Inflammatory macrophage treated with lipopolysaccharide for 4 hours (primary cell): ENCODE results near the gene MRPL43.
"Not testable (repeated sequence)": the region's sequence is repeated elsewhere in the genome, so short reads cannot be mapped to it uniquely, and the experiment has no call there.

Experiments used
- DNase-seq: peaks from one replicate; pipeline ENCODE4 v3.0.0-alpha.2; 2020

MRPL43 gene

GRCh38 chr10:100980711-100981110 is 6.6 kb downstream of the MRPL43 start:
- DNase-seq, result no peak

GRCh38 chr10:100980311-100980710 is 7.0 kb downstream of the MRPL43 start:
- DNase-seq, result no peak

GRCh38 chr10:100979791-100980272 is 7.5 kb downstream of the MRPL43 start:
- no peak for DNase-seq

GRCh38 chr10:100978901-100979195 is 8.4 kb downstream of the MRPL43 start:
- no peak for DNase-seq

- no peak for DNase-seq
Observed at GRCh38 chr10:100978121-100978900, 9.0 kb downstream of the MRPL43 start.

- DNase-seq, result no peak
Observed at GRCh38 chr10:100977436-100977835, 9.9 kb downstream of the MRPL43 start.

GRCh38 chr10:100976906-100977305 is 10.4 kb downstream of the MRPL43 start:
- no peak for DNase-seq

- not testable (repeated sequence) for DNase-seq
Observed at GRCh38 chr10:100975397-100975796, 11.9 kb downstream of the MRPL43 start.

GRCh38 chr10:100972904-100973535 is 14.3 kb downstream of the MRPL43 start:
- no peak for DNase-seq

- DNase-seq, result no peak
Observed at GRCh38 chr10:100972115-100972903, 15.0 kb downstream of the MRPL43 start.

- no peak for DNase-seq
Observed at GRCh38 chr10:100970914-100971811, 16.1 kb downstream of the MRPL43 start.

- DNase-seq, result no peak
Observed at GRCh38 chr10:100970076-100970913, 17.0 kb downstream of the MRPL43 start.

GRCh38 chr10:100969187-100970075 is 17.9 kb downstream of the MRPL43 start, which contains the start of gene SEMA4G:
Gene SEMA4G, plus strand, starts transcription at chr10:100969504. Its CDS starts 3,409 bp downstream, at chr10:100972913.
- DNase-seq, result peak; percentile 14

- no peak for DNase-seq
Observed at GRCh38 chr10:100968863-100969186, 18.5 kb downstream of the MRPL43 start.

GRCh38 chr10:100968062-100968736 is 19.1 kb downstream of the MRPL43 start:
- no peak for DNase-seq

- no peak for DNase-seq
Observed at GRCh38 chr10:100967332-100967731, 20.0 kb downstream of the MRPL43 start.

GRCh38 chr10:100966887-100967286 is 20.4 kb downstream of the MRPL43 start:
- DNase-seq, result no peak

- DNase-seq, result no peak
Observed at GRCh38 chr10:100965820-100966219, 21.5 kb downstream of the MRPL43 start.

- DNase-seq, result no peak
Observed at GRCh38 chr10:100963826-100964225, 23.5 kb downstream of the MRPL43 start.
